IPS-20b (cell line): ENCODE measurements around the gene LRFN2.

Experiments used
- H3K27ac ChIP-seq: one replicate; pipeline ENCODE4 v1.5.1; 2013; ENCODE audit warnings: low read length
- H3K27me3 ChIP-seq: 2 replicates; pipeline ENCODE4 v1.6.1; 2013; ENCODE audit warnings: mild to moderate bottlenecking, low read length, inconsistent platforms; ENCODE audit not compliant: insufficient read depth
- H3K36me3 ChIP-seq: 2 replicates; pipeline ENCODE4 v1.6.1; 2013; ENCODE audit warnings: low read depth, mild to moderate bottlenecking, inconsistent platforms, low read length, moderate library complexity; ENCODE audit not compliant: insufficient read depth
- H3K4me1 ChIP-seq: 2 replicates; pipeline ENCODE4 v1.6.1; 2013; ENCODE audit warnings: mild to moderate bottlenecking, control low read depth, inconsistent platforms, low read length, moderate library complexity; ENCODE audit not compliant: insufficient read depth
- H3K4me3 ChIP-seq: 2 replicates; pipeline ENCODE4 v1.5.1; 2013; ENCODE audit warnings: mild to moderate bottlenecking, low read length, inconsistent platforms
- H3K9ac ChIP-seq: 2 replicates; pipeline ENCODE4 v1.6.1; 2013; ENCODE audit warnings: low read depth, mild to moderate bottlenecking, inconsistent platforms, low read length, moderate library complexity
- H3K9me3 ChIP-seq: 2 replicates; pipeline ENCODE4 v1.6.1; 2013; ENCODE audit warnings: mild to moderate bottlenecking, low read depth, low read length, inconsistent platforms; ENCODE audit not compliant: insufficient read depth

The LRFN2 gene

DNA sequence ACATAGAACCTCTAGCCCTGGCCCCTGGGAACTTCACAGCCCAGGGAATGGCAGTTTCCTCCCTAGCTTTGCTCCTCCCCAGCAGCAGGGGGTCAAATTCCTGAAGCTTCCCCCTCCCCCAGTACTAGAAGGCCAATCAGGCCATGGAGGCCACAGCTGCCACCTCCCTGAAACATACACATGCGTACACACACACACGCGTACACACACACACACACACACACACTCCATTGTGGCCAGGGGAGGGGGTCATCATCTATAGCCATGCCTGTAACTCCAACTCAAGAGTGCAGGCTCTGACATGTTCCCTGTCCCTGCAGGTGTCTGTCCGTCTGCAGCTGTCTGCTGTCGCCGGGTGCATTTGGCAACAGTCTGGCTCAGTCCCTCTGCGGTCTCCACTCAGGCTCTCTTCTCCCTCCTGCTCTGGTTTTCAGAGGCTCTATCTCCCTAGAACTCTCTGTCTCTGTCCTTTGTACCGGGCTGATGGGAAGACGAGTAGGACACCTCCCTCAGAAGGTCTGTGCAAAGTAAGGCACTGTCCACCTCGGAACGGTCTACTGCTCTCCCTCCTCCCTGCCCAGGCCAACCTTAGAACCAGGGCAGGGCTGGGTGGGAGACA lies 1.4 kb downstream of the LRFN2 start:
- no peaks in the 10 kb centered on the region for H3K36me3 ChIP-seq
- H3K4me1 ChIP-seq = peaks cover 18% of the 10 kb centered on the region
- no peaks in the 10 kb centered on the region for H3K9me3 ChIP-seq
- no peak overlapping the region for H3K27ac ChIP-seq
- peaks cover 54% of the 10 kb centered on the region for H3K27me3 ChIP-seq
- no peak overlapping the region; the same call in 1 of the 2 replicates for H3K9ac ChIP-seq
- H3K4me3 ChIP-seq = peak overlapping the region; percentile 88; the same call in 1 of the 2 replicates

- H3K27ac ChIP-seq = no peak overlapping the region
Measured at GRCh38 chr6:40585223-40585622, 1.9 kb downstream of the LRFN2 start.

DNA sequence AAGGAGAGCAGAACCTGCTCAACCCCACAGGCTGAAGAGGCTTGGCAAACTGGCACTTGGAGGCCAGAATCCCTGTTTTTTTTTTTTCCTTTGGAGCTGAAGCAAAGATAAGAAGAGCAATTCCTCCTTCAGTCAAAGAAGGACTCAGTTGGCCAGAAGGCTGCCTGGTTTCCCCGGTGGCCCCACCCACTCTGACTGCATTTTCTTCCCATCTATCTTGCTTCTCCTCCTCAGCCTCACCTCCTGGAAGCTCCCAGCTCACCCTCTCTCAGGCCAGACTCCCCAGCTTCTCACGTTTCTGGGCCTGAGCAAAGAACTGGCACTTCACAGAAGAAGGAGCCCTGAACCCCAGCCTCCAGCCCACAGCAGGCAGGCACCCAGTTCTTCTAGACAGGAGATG lies 2.4 kb downstream of the LRFN2 start:
- peaks cover 18% of the 10 kb centered on the region for H3K4me1 ChIP-seq

More at GRCh38 chr6:40585223-40585622, 1.9 kb downstream of the LRFN2 start:
- H3K9me3 ChIP-seq = no peaks in the 10 kb centered on the region
- H3K36me3 ChIP-seq = no peaks in the 10 kb centered on the region
- peaks cover 18% of the 10 kb centered on the region for H3K4me1 ChIP-seq
- peaks cover 54% of the 10 kb centered on the region for H3K27me3 ChIP-seq
- no peak overlapping the region for H3K9ac ChIP-seq
- peak overlapping the region; percentile 88; the same call in 1 of the 2 replicates for H3K4me3 ChIP-seq

DNA sequence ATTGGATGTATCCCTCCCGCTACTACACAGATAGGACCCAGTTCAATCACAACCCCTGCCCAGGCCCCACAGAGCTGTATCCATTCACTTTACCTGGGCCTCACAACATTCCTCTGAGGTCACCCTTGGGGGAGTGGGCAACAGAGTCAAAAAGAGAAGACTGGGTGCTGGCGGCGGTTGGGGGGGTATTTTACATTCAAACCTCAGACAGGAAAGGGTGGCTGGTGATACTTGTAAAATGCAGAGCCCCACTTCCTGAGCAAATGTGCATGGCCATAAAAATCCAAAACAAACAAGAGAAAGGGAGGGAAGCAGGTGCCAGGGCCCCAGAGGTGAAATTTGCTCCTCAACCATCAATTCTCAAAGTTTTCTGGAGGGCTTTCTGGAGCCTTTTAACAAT lies 3.5 kb downstream of the LRFN2 start:
- Histone ChIP-seq H3K27ac (no peak overlapping the region), H3K9ac (no peak overlapping the region), H3K27me3 (peaks cover 42% of the 10 kb centered on the region), H3K36me3 (no peaks in the 10 kb centered on the region), H3K4me3 (no peak overlapping the region), H3K9me3 (no peaks in the 10 kb centered on the region), H3K4me1 (peaks cover 18% of the 10 kb centered on the region)

More for the DNA sequence above, 2.4 kb downstream of the LRFN2 start:
- no peak overlapping the region for H3K27ac ChIP-seq
- H3K36me3 ChIP-seq = no peaks in the 10 kb centered on the region
- H3K9me3 ChIP-seq = no peaks in the 10 kb centered on the region
- no peak overlapping the region for H3K9ac ChIP-seq
- peaks cover 52% of the 10 kb centered on the region for H3K27me3 ChIP-seq
- no peak overlapping the region; the same call in 1 of the 2 replicates for H3K4me3 ChIP-seq

DNA sequence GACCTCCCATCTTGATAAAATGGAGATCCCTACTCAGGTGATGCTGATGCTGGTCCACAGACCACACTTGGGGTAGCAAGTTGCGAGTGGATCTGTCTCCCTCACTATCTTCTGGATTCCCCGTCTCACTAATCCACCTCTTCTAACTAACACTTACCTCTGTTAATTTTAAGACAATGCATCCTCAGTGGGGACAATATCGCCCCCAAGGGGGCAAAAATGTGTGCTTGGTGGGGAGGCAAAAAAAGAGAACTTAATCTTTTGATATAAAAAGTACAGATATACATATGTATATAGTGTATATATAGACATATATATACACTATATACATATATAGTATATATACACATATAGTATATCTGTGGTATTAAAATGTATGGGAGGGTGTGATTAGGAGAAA lies 4.3 kb downstream of the LRFN2 start:
- peaks cover 14% of the 10 kb centered on the region for H3K4me1 ChIP-seq
- no peak overlapping the region for H3K4me3 ChIP-seq
- H3K36me3 ChIP-seq = no peaks in the 10 kb centered on the region
- no peaks in the 10 kb centered on the region for H3K9me3 ChIP-seq
- H3K9ac ChIP-seq = no peak overlapping the region
- peaks cover 33% of the 10 kb centered on the region for H3K27me3 ChIP-seq
- H3K27ac ChIP-seq = no peak overlapping the region

GRCh38 chr6:40579101-40579500 lies 8.1 kb downstream of the LRFN2 start:
- H3K9ac ChIP-seq = no peak overlapping the region
- no peaks in the 10 kb centered on the region for H3K36me3 ChIP-seq
- H3K27ac ChIP-seq = no peak overlapping the region
- no peaks in the 10 kb centered on the region for H3K9me3 ChIP-seq
- no peaks in the 10 kb centered on the region for H3K4me1 ChIP-seq
- no peaks in the 10 kb centered on the region for H3K27me3 ChIP-seq
- H3K4me3 ChIP-seq = no peak overlapping the region

GRCh38 chr6:40577672-40578071 lies 9.5 kb downstream of the LRFN2 start:
- H3K4me3 ChIP-seq = no peak overlapping the region
- no peaks in the 10 kb centered on the region for H3K4me1 ChIP-seq
- H3K27me3 ChIP-seq = no peaks in the 10 kb centered on the region
- no peaks in the 10 kb centered on the region for H3K9me3 ChIP-seq
- no peak overlapping the region for H3K27ac ChIP-seq
- H3K36me3 ChIP-seq = no peaks in the 10 kb centered on the region
- no peak overlapping the region for H3K9ac ChIP-seq

GRCh38 chr6:40573221-40573620 lies 13.9 kb downstream of the LRFN2 start:
- Histone ChIP-seq H3K4me1 (no peaks in the 10 kb centered on the region), H3K36me3 (no peaks in the 10 kb centered on the region), H3K9ac (no peak overlapping the region), H3K4me3 (no peak overlapping the region), H3K27ac (no peak overlapping the region), H3K27me3 (no peaks in the 10 kb centered on the region), H3K9me3 (no peaks in the 10 kb centered on the region)

DNA sequence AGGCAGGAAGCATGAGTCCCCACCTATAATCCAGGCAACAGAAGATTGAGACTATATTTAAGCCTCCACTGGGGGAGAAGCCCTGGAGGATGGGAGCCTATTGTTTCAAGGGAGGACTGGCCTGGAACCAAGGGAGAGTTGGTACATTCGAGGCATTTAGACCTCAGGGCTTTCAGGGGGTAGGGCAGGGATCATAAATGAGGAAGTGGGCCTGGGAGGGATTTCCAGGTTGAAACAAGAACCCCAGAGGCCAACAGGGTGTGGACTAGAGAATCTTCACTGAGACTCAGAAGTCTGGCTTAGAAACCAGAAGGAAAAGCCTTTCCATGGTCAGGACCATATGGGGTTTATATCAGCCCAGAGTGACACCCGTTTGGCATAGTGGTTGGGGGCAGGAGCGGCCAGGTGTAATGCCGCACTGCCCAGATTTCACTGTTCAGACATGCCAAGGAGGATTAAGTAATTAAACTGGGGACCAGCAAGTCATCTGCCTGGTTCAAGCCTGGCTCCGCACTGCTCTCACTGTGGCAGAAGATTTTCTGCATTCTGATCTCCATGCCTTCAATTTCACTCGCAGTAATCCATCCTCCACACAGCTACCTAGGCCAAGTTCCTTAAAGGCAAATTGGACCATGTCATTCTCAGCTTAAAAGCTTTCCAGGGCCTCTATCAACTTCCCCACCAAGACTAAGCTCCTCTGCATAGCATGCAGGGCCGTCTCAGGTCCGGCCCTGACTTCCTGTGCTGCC lies 17.8 kb downstream of the LRFN2 start:
- Histone ChIP-seq H3K27me3 (no peaks in the 10 kb centered on the region), H3K27ac (no peak overlapping the region), H3K4me3 (no peak overlapping the region), H3K36me3 (no peaks in the 10 kb centered on the region), H3K9ac (no peak overlapping the region), H3K4me1 (no peaks in the 10 kb centered on the region), H3K9me3 (no peaks in the 10 kb centered on the region)

GRCh38 chr6:40568062-40568708 lies 19.0 kb downstream of the LRFN2 start:
- H3K9me3 ChIP-seq = no peaks in the 10 kb centered on the region
- H3K36me3 ChIP-seq = no peaks in the 10 kb centered on the region
- no peak overlapping the region for H3K9ac ChIP-seq
- H3K27ac ChIP-seq = no peak overlapping the region
- no peaks in the 10 kb centered on the region; the same call in 1 of the 2 replicates for H3K4me1 ChIP-seq
- no peak overlapping the region for H3K4me3 ChIP-seq
- no peaks in the 10 kb centered on the region for H3K27me3 ChIP-seq

- no peak overlapping the region for H3K9ac ChIP-seq
- no peak overlapping the region for H3K27ac ChIP-seq
- no peaks in the 10 kb centered on the region for H3K27me3 ChIP-seq
- no peak overlapping the region for H3K4me3 ChIP-seq
- H3K9me3 ChIP-seq = no peaks in the 10 kb centered on the region
- H3K36me3 ChIP-seq = no peaks in the 10 kb centered on the region
- no peaks in the 10 kb centered on the region; the same call in 1 of the 2 replicates for H3K4me1 ChIP-seq
Measured at GRCh38 chr6:40563111-40563510, 24.1 kb downstream of the LRFN2 start.

- Histone ChIP-seq H3K9ac (no peak overlapping the region), H3K9me3 (no peaks in the 10 kb centered on the region), H3K27me3 (no peaks in the 10 kb centered on the region), H3K36me3 (no peaks in the 10 kb centered on the region), H3K27ac (no peak overlapping the region), H3K4me3 (no peak overlapping the region), H3K4me1 (peaks cover 6% of the 10 kb centered on the region; the same call in 1 of the 2 replicates)
Measured at GRCh38 chr6:40559056-40559455, 28.1 kb downstream of the LRFN2 start.
